ENCODE measurements around the gene UQCC3.
"Not testable (repeated sequence)": the region's sequence is repeated elsewhere in the genome, so short reads cannot be mapped to it uniquely, and the experiment has no call there.

Gene UQCC3

GRCh38 chr11:62648967-62649364 is 22.5 kb upstream of the UQCC3 start:
- Histone ChIP-seq H3K27me3 (ENCODE audit: control insufficient read depth, insufficient read depth, low read length) (no peaks in the 10 kb centered on the region), H3K9me3 (replicated peaks; ENCODE audit: low read length) (no peaks in the 10 kb centered on the region), H3K4me3 (ENCODE audit: low read length) (no peak overlapping the region), H3K36me3 (ENCODE audit: insufficient read depth, low read length) (peaks cover 25% of the 10 kb centered on the region), H3K4me1 (ENCODE audit: control insufficient read depth, insufficient read depth, low read length) (peaks cover 38% of the 10 kb centered on the region), H3K4me2 (ENCODE audit: low read length) (no peak overlapping the region), H3K9ac (ENCODE audit: low read depth, low read length) (no peak overlapping the region)

GRCh38 chr11:62649486-62649885 is 22.0 kb upstream of the UQCC3 start:
- Histone ChIP-seq H3K9ac (ENCODE audit: low read depth, low read length) (no peak overlapping the region), H3K4me3 (ENCODE audit: low read length) (no peak overlapping the region), H3K4me1 (ENCODE audit: control insufficient read depth, insufficient read depth, low read length) (peaks cover 38% of the 10 kb centered on the region), H3K27me3 (ENCODE audit: control insufficient read depth, insufficient read depth, low read length) (no peaks in the 10 kb centered on the region), H3K4me2 (ENCODE audit: low read length) (no peak overlapping the region), H3K9me3 (replicated peaks; ENCODE audit: low read length) (no peaks in the 10 kb centered on the region), H3K36me3 (ENCODE audit: insufficient read depth, low read length) (peaks cover 20% of the 10 kb centered on the region)

GRCh38 chr11:62650283-62650682 is 21.2 kb upstream of the UQCC3 start:
- H3K36me3 ChIP-seq (ENCODE audit: insufficient read depth, low read length): peaks cover 18% of the 10 kb centered on the region

GRCh38 chr11:62652161-62653006 is 19.1 kb upstream of the UQCC3 start:
- H3K4me2 ChIP-seq (ENCODE audit: low read length): peak overlapping the region; percentile 93
- peak overlapping the region; percentile 96 for H3K9ac ChIP-seq (ENCODE audit: low read depth, low read length)
- no peaks in the 10 kb centered on the region for H3K9me3 ChIP-seq (replicated peaks; ENCODE audit: low read length)
- H3K36me3 ChIP-seq (ENCODE audit: insufficient read depth, low read length): peaks cover 18% of the 10 kb centered on the region
- H3K4me1 ChIP-seq (ENCODE audit: control insufficient read depth, insufficient read depth, low read length): peaks cover 24% of the 10 kb centered on the region
- peak overlapping the region; percentile 93 for H3K4me3 ChIP-seq (ENCODE audit: low read length)
- no peaks in the 10 kb centered on the region for H3K27me3 ChIP-seq (ENCODE audit: control insufficient read depth, insufficient read depth, low read length)

More at GRCh38 chr11:62650283-62650682, 21.2 kb upstream of the UQCC3 start:
- H3K4me1 ChIP-seq (ENCODE audit: control insufficient read depth, insufficient read depth, low read length): peaks cover 31% of the 10 kb centered on the region
- H3K4me2 ChIP-seq (ENCODE audit: low read length); H3K9ac ChIP-seq (ENCODE audit: low read depth, low read length); H3K4me3 ChIP-seq (ENCODE audit: low read length); H3K27me3 ChIP-seq (ENCODE audit: control insufficient read depth, insufficient read depth, low read length); H3K9me3 ChIP-seq (replicated peaks; ENCODE audit: low read length): not testable (repeated sequence)

- Histone ChIP-seq H3K9ac (ENCODE audit: low read depth, low read length) (no peak overlapping the region), H3K36me3 (ENCODE audit: insufficient read depth, low read length) (peaks cover 5% of the 10 kb centered on the region), H3K4me1 (ENCODE audit: control insufficient read depth, insufficient read depth, low read length) (peaks cover 12% of the 10 kb centered on the region), H3K9me3 (replicated peaks; ENCODE audit: low read length) (no peaks in the 10 kb centered on the region), H3K4me2 (ENCODE audit: low read length) (no peak overlapping the region), H3K27me3 (ENCODE audit: control insufficient read depth, insufficient read depth, low read length) (no peaks in the 10 kb centered on the region), H3K4me3 (ENCODE audit: low read length) (no peak overlapping the region)
Observed at GRCh38 chr11:62654297-62654696, 17.2 kb upstream of the UQCC3 start.

- Histone ChIP-seq H3K27me3 (ENCODE audit: control insufficient read depth, insufficient read depth, low read length) (no peaks in the 10 kb centered on the region), H3K9ac (ENCODE audit: low read depth, low read length) (no peak overlapping the region), H3K9me3 (replicated peaks; ENCODE audit: low read length) (no peaks in the 10 kb centered on the region), H3K4me3 (ENCODE audit: low read length) (no peak overlapping the region), H3K36me3 (ENCODE audit: insufficient read depth, low read length) (no peaks in the 10 kb centered on the region), H3K4me1 (ENCODE audit: control insufficient read depth, insufficient read depth, low read length) (peaks cover 6% of the 10 kb centered on the region), H3K4me2 (ENCODE audit: low read length) (no peak overlapping the region)
Observed at GRCh38 chr11:62656796-62657429, 14.6 kb upstream of the UQCC3 start.

GRCh38 chr11:62664405-62665074 is 6.9 kb upstream of the UQCC3 start:
- H3K9ac ChIP-seq (ENCODE audit: low read depth, low read length): peak overlapping the region; percentile 95
- H3K4me3 ChIP-seq (ENCODE audit: low read length): peak overlapping the region; percentile 81
- peaks cover 16% of the 10 kb centered on the region for H3K4me1 ChIP-seq (ENCODE audit: control insufficient read depth, insufficient read depth, low read length)
- no peaks in the 10 kb centered on the region for H3K27me3 ChIP-seq (ENCODE audit: control insufficient read depth, insufficient read depth, low read length)
- no peaks in the 10 kb centered on the region for H3K9me3 ChIP-seq (replicated peaks; ENCODE audit: low read length)
- peak overlapping the region; percentile 88 for H3K4me2 ChIP-seq (ENCODE audit: low read length)
- H3K36me3 ChIP-seq (ENCODE audit: insufficient read depth, low read length): peaks cover 30% of the 10 kb centered on the region

- H3K36me3 ChIP-seq (ENCODE audit: insufficient read depth, low read length): peaks cover 30% of the 10 kb centered on the region
- H3K4me1 ChIP-seq (ENCODE audit: control insufficient read depth, insufficient read depth, low read length): peaks cover 22% of the 10 kb centered on the region
- peak within 1 kb of the TSS; percentile 95 for H3K9ac ChIP-seq (ENCODE audit: low read depth, low read length)
- H3K27me3 ChIP-seq (ENCODE audit: control insufficient read depth, insufficient read depth, low read length): no peaks in the 10 kb centered on the region
- no peaks in the 10 kb centered on the region for H3K9me3 ChIP-seq (replicated peaks; ENCODE audit: low read length)
- H3K4me3 ChIP-seq (ENCODE audit: low read length): peak within 1 kb of the TSS; percentile 81
- peak within 1 kb of the TSS; percentile 97 for H3K4me2 ChIP-seq (ENCODE audit: low read length)
Observed at GRCh38 chr11:62665075-62665598, 6.3 kb upstream of the UQCC3 start, which contains the start of the genes C11orf98 and CSKMT. Gene C11orf98, minus strand, starts transcription at chr11:62665210. Its CDS starts 41 bp downstream, at chr11:62665169. Gene CSKMT, plus strand, starts transcription at chr11:62665312. Its CDS starts 568 bp downstream, at chr11:62665880.

GRCh38 chr11:62665599-62666258 is 5.7 kb upstream of the UQCC3 start:
- peaks cover 22% of the 10 kb centered on the region for H3K4me1 ChIP-seq (ENCODE audit: control insufficient read depth, insufficient read depth, low read length)

GRCh38 chr11:62666259-62666926 is 5.1 kb upstream of the UQCC3 start:
- H3K9me3 ChIP-seq (replicated peaks; ENCODE audit: low read length): no peaks in the 10 kb centered on the region
- peak overlapping the region; percentile 81 for H3K4me3 ChIP-seq (ENCODE audit: low read length)
- H3K4me1 ChIP-seq (ENCODE audit: control insufficient read depth, insufficient read depth, low read length): peaks cover 25% of the 10 kb centered on the region
- H3K36me3 ChIP-seq (ENCODE audit: insufficient read depth, low read length): peaks cover 30% of the 10 kb centered on the region
- peak overlapping the region; percentile 97 for H3K4me2 ChIP-seq (ENCODE audit: low read length)
- H3K9ac ChIP-seq (ENCODE audit: low read depth, low read length): peak overlapping the region; percentile 95
- H3K27me3 ChIP-seq (ENCODE audit: control insufficient read depth, insufficient read depth, low read length): no peaks in the 10 kb centered on the region

More at GRCh38 chr11:62665599-62666258, 5.7 kb upstream of the UQCC3 start:
- peak overlapping the region; percentile 95 for H3K9ac ChIP-seq (ENCODE audit: low read depth, low read length)
- no peaks in the 10 kb centered on the region for H3K27me3 ChIP-seq (ENCODE audit: control insufficient read depth, insufficient read depth, low read length)
- peak overlapping the region; percentile 97 for H3K4me2 ChIP-seq (ENCODE audit: low read length)
- H3K4me3 ChIP-seq (ENCODE audit: low read length): peak overlapping the region; percentile 81
- peaks cover 30% of the 10 kb centered on the region for H3K36me3 ChIP-seq (ENCODE audit: insufficient read depth, low read length)
- H3K9me3 ChIP-seq (replicated peaks; ENCODE audit: low read length): no peaks in the 10 kb centered on the region
